WTC11 (cell line): Measurements from ENCODE around the gene RAB1B. TPM values are rescaled to one million over a fixed set of nuclear protein-coding genes. Genes with fewer than 3 reads are reported as not detected.

Source experiments
- ATAC-seq: fragments of 200-7000 bp; cut with Tn5 transposase; 2 replicates; pipeline ENCODE4 v1.10.0; 2021; ENCODE audit warnings: mild to moderate bottlenecking, moderate library complexity
- CTCF ChIA-PET: fragments of 300-600 bp; sonication (Branson Sonifier 250); formaldehyde crosslinking; loops from one replicate; lab custom pipeline; 2021; ENCODE audit warnings: antibody characterized with exemption; lab: Charles Lee
- POLR2A ChIA-PET: fragments of 350-600 bp; sonication (Branson Sonifier 250); formaldehyde crosslinking; loops from one replicate; lab custom pipeline; 2021; ENCODE audit warnings: antibody characterized with exemption; lab: Charles Lee
- DNase-seq: peaks from one replicate; pipeline ENCODE4 v3.0.0; 2021; ENCODE audit warnings: low spot score
- H3K27ac Mint-ChIP-seq: 2 replicates; pipeline ENCODE4 v1.8.0; 2021; ENCODE audit warnings: mixed read lengths
- H3K27me3 Mint-ChIP-seq: 2 replicates; pipeline ENCODE4 v1.8.0; 2021; ENCODE audit warnings: low read depth, mild to moderate bottlenecking, moderate library complexity, mixed read lengths
- H3K36me3 Mint-ChIP-seq: 2 replicates; pipeline ENCODE4 v1.8.0; 2021; ENCODE audit warnings: mixed read lengths
- H3K4me1 Mint-ChIP-seq: 2 replicates; pipeline ENCODE4 v1.8.0; 2022; ENCODE audit warnings: mixed read lengths
- H3K4me3 Mint-ChIP-seq: 2 replicates; pipeline ENCODE4 v1.8.0; 2021; ENCODE audit warnings: mild to moderate bottlenecking, moderate library complexity, mixed read lengths
- H3K9me3 Mint-ChIP-seq: 2 replicates; pipeline ENCODE4 v1.8.0; 2021; ENCODE audit warnings: mixed read lengths
- CREM ChIP-seq: sonication (generic); formaldehyde crosslinking; IDR thresholded peaks from 2 replicates; pipeline ENCODE4 v1.8.1; 2022; ENCODE audit warnings: mild to moderate bottlenecking, missing genetic modification reagents, moderate library complexity
- E2F4 ChIP-seq: sonication (generic); formaldehyde crosslinking; IDR thresholded peaks from 2 replicates; pipeline ENCODE4 v1.8.1; 2022; ENCODE audit warnings: low read depth, mild to moderate bottlenecking, moderate library complexity, missing genetic modification reagents, borderline replicate concordance
- EMX1 ChIP-seq: fragments of 250-450 bp; sonication (Bioruptor Pico); IDR thresholded peaks from 2 replicates; pipeline ENCODE4 v1.8.0; 2021; ENCODE audit warnings: mild to moderate bottlenecking
- FOXP4 ChIP-seq: sonication (generic); formaldehyde crosslinking; IDR thresholded peaks from 2 replicates; pipeline ENCODE4 v1.8.0; 2022; ENCODE audit warnings: mild to moderate bottlenecking, missing genetic modification reagents
- RELA ChIP-seq: sonication (generic); formaldehyde crosslinking; IDR thresholded peaks from 2 replicates; pipeline ENCODE4 v1.8.1; 2022; ENCODE audit warnings: missing genetic modification reagents, mild to moderate bottlenecking, borderline replicate concordance
- SP1 ChIP-seq: sonication (generic); formaldehyde crosslinking; conservative IDR thresholded peaks from 2 replicates; pipeline ENCODE4 v1.8.1; 2022; ENCODE audit warnings: missing genetic modification reagents
- TCF7 ChIP-seq: sonication (generic); formaldehyde crosslinking; IDR thresholded peaks from 2 replicates; pipeline ENCODE4 v1.8.0; 2022; ENCODE audit warnings: mild to moderate bottlenecking, low read depth, missing genetic modification reagents, moderate library complexity
- ZNF232 ChIP-seq: sonication (generic); formaldehyde crosslinking; IDR thresholded peaks from 2 replicates; pipeline ENCODE4 v1.8.0; 2022; ENCODE audit warnings: mild to moderate bottlenecking, missing genetic modification reagents
- ZNF423 ChIP-seq: fragments of 250-450 bp; sonication (Bioruptor Pico); IDR thresholded peaks from 2 replicates; pipeline ENCODE4 v2.1.2; 2022; ENCODE audit warnings: mild to moderate bottlenecking, moderate library complexity
- total RNA-seq: library from RNA; stranded (reverse); gene quantifications from 3 replicates; pipeline ENCODE4 v1.2.3, GENCODE V29; 2021
- TF ChIP-seq, protein P1 (sequence below): sonication (generic); formaldehyde crosslinking; IDR thresholded peaks from 2 replicates; pipeline ENCODE4 v1.8.1; 2023; ENCODE audit warnings: mild to moderate bottlenecking, missing genetic modification reagents
- TF ChIP-seq, protein P2 (sequence below): sonication (generic); formaldehyde crosslinking; IDR thresholded peaks from 2 replicates; pipeline ENCODE4 v1.8.0; 2022; ENCODE audit warnings: missing genetic modification reagents
- TF ChIP-seq, protein P3 (sequence below): sonication (generic); formaldehyde crosslinking; IDR thresholded peaks from 2 replicates; pipeline ENCODE4 v1.8.1; 2022; ENCODE audit warnings: missing genetic modification reagents, borderline replicate concordance
- TF ChIP-seq, protein P4 (sequence below): fragments of 250-450 bp; sonication (Bioruptor Pico); conservative IDR thresholded peaks from 2 replicates; pipeline ENCODE4 v1.9.0; 2021; ENCODE audit warnings: mild to moderate bottlenecking

RAB1B gene
- total RNA-seq, 1 experiment from 2014 or later = 125 TPM

DNA sequence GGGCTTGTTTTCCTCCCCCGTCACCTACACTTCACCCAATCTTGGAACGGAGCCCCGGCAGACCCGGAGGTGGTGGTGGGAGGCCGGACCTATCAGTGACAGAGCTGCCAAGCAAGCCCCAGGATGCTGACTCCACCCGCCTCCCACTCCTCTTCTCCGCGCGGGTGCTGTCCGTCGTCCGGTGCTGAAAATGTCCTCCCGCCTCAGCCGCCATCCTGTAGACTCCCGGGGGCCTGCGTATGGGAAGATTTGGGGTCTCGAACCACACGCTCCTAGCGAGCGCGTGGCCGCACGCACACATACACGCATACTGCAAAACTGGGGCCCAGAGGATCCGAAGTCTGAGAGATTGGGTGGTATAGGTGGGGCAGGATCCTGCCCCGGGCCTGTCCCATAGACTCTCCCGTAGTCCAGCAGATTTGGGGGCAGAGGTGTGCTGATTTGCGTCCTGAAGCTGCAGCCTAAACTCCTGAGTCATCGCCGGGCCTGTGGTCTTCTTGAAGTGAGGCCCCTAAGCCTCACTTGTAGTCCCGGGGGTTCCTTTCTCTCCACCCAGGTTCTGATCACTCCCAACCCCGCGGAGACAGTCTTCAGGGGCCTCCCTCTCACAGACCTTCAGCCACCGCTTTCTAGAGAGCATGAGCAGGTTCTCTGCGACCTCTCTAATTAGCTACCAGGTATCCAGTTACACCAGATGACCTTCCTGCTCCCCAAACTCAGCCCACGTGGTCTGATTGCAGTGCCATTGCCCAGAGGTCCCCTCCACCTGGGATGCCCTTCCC, 21.3 kb downstream of the RAB1B start (continued):
- TF ChIP-seq ZNF423 (CRISPR knock-in tag) (peak; percentile 42; the same call in 1 of the 2 replicates), RELA (CRISPR knock-in tag) (peak; percentile 94), FOXP4 (CRISPR knock-in tag) (peak; percentile 83), E2F4 (CRISPR knock-in tag) (0 out of 2 replicates have a peak, but pooled peaks have one; percentile 57), ZNF232 (CRISPR knock-in tag) (peak; percentile 82; the same call in 1 of the 2 replicates), TCF7 (CRISPR knock-in tag) (peak; percentile 90)
- TF ChIP-seq, protein P1, sequence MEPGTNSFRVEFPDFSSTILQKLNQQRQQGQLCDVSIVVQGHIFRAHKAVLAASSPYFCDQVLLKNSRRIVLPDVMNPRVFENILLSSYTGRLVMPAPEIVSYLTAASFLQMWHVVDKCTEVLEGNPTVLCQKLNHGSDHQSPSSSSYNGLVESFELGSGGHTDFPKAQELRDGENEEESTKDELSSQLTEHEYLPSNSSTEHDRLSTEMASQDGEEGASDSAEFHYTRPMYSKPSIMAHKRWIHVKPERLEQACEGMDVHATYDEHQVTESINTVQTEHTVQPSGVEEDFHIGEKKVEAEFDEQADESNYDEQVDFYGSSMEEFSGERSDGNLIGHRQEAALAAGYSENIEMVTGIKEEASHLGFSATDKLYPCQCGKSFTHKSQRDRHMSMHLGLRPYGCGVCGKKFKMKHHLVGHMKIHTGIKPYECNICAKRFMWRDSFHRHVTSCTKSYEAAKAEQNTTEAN (CRISPR knock-in tag) = peak; percentile 79; the same call in 1 of the 2 replicates
- TF ChIP-seq, protein P2, sequence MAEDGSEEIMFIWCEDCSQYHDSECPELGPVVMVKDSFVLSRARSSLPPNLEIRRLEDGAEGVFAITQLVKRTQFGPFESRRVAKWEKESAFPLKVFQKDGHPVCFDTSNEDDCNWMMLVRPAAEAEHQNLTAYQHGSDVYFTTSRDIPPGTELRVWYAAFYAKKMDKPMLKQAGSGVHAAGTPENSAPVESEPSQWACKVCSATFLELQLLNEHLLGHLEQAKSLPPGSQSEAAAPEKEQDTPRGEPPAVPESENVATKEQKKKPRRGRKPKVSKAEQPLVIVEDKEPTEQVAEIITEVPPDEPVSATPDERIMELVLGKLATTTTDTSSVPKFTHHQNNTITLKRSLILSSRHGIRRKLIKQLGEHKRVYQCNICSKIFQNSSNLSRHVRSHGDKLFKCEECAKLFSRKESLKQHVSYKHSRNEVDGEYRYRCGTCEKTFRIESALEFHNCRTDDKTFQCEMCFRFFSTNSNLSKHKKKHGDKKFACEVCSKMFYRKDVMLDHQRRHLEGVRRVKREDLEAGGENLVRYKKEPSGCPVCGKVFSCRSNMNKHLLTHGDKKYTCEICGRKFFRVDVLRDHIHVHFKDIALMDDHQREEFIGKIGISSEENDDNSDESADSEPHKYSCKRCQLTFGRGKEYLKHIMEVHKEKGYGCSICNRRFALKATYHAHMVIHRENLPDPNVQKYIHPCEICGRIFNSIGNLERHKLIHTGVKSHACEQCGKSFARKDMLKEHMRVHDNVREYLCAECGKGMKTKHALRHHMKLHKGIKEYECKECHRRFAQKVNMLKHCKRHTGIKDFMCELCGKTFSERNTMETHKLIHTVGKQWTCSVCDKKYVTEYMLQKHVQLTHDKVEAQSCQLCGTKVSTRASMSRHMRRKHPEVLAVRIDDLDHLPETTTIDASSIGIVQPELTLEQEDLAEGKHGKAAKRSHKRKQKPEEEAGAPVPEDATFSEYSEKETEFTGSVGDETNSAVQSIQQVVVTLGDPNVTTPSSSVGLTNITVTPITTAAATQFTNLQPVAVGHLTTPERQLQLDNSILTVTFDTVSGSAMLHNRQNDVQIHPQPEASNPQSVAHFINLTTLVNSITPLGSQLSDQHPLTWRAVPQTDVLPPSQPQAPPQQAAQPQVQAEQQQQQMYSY (CRISPR knock-in tag) = peak; percentile 19; the same call in 1 of the 2 replicates

GRCh38 chr11:66290330-66290621, 21.8 kb downstream of the RAB1B start:
- no peak for DNase-seq
- Mint-ChIP-seq H3K9me3 (no peaks in the 10 kb centered on the region), H3K36me3 (no peaks in the 10 kb centered on the region), H3K27ac (peak overlapping the region; percentile 72; the same call in 1 of the 2 replicates), H3K27me3 (peaks cover 37% of the 10 kb centered on the region), H3K4me1 (peaks cover 20% of the 10 kb centered on the region), H3K4me3 (peak overlapping the region; percentile 96)
- ATAC-seq = no peak
- ChIA-PET POLR2A (interaction anchor here (1.4 to 1.8 kb wide), 2 partner anchors 46 to 176 kb away, joined by 4 read pairs; partner anchors contain the start of genes PELI3 and RIN1), CTCF (interaction anchor here (1.8 to 2.5 kb wide), 5 partner anchors 8 to 27 kb away, joined by 5 to 18 read pairs (median 16); partner anchors contain the start of genes CD248 and RAB1B)
- TF ChIP-seq EMX1 (CRISPR knock-in tag) (no peak), CREM (CRISPR knock-in tag) (no peak), ZNF423 (CRISPR knock-in tag) (no peak), E2F4 (CRISPR knock-in tag) (no peak), SP1 (CRISPR knock-in tag) (no peak)
- TF ChIP-seq, protein P2 (CRISPR knock-in tag) = no peak
- TF ChIP-seq, protein P1 (CRISPR knock-in tag) = no peak
- TF ChIP-seq, protein P3, sequence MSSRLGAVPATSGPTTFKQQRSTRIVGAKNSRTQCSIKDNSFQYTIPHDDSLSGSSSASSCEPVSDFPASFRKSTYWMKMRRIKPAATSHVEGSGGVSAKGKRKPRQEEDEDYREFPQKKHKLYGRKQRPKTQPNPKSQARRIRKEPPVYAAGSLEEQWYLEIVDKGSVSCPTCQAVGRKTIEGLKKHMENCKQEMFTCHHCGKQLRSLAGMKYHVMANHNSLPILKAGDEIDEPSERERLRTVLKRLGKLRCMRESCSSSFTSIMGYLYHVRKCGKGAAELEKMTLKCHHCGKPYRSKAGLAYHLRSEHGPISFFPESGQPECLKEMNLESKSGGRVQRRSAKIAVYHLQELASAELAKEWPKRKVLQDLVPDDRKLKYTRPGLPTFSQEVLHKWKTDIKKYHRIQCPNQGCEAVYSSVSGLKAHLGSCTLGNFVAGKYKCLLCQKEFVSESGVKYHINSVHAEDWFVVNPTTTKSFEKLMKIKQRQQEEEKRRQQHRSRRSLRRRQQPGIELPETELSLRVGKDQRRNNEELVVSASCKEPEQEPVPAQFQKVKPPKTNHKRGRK (CRISPR knock-in tag) = no peak
- TF ChIP-seq, protein P4, sequence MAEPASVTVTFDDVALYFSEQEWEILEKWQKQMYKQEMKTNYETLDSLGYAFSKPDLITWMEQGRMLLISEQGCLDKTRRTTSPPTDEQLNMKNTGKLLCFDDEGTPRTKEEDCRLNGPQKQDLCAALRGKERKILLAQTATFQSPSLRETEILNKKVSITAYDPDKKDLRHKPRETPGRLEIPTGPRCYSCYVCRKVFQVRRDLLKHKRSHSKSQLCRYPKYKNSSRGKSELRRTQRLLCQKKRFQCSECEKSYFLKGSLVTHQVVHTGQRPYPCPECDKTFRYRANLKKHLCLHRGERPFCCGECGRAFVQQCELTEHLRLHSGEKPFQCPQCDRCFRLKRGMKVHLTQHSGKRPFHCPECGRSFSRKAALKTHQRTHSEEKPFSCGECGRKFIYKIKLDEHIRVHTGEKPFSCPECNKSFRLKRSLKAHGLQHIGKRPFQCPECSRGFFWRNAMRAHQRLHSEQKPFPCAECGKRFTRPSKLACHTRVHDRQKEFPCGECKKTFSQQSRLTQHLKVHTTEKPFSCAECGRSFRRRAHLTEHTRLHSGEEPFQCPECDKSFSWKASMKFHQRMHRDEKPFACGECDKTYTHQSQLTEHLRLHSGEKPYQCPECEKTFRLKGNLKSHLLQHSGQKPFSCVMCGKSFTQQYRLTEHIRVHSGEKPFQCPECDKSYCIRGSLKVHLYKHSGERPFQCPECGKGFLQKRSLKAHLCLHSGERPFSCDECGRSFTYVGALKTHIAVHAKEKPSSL (CRISPR knock-in tag) = no peak
